ENCODE data around the gene C1R. TPM values are rescaled to one million over a fixed set of nuclear protein-coding genes. Genes with fewer than 3 reads are reported as not detected.

The C1R gene
- total RNA-seq, 1 experiment from 2014 or later = 11.5 TPM

DNA sequence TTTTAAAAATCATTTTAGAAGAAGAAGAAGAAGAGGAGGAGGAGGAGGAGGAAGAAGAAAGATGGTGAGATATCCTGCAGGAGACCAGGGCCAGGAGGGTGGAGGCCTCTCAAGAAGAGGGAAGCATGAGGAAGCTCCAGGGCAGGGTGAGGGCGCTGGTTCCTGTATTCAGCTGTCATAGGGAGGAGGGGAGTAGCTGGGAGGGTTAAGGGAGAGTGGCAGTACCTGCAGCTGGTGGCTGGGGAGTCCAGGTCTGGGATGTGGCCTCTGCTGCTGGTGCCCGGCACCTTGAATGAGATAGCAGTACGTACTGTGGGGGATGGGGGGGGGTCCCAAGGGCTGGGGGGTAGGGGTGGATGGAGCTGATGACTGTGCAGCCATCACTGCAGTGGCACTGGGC, 26.6 kb upstream of the C1R start:
- Histone ChIP-seq H4K5ac (ENCODE audit: insufficient read length, low read depth, low read length) (no peak overlapping the region), H2BK12ac (ENCODE audit: insufficient read length, low read depth, low read length) (no peak overlapping the region), H3K23me2 (ENCODE audit: insufficient read length, low read depth, low read length, poor library complexity, severe bottlenecking) (no peaks in the 10 kb centered on the region), H3T11ph (ENCODE audit: low read length) (no peak overlapping the region), H4K20me1 (ENCODE audit: control insufficient read depth, insufficient read depth, insufficient read length) (no peaks in the 10 kb centered on the region), H3K4me1 (ENCODE audit: insufficient read depth, low read length) (no peaks in the 10 kb centered on the region), H3K4me2 (ENCODE audit: insufficient read depth, insufficient read length, low read length) (no peak overlapping the region), H3K14ac (ENCODE audit: insufficient read depth, low read length) (no peak overlapping the region), H3K9me3 (ENCODE audit: control insufficient read depth, low read depth, low read length) (no peaks in the 10 kb centered on the region), H2AK5ac (ENCODE audit: insufficient read length, low read length) (no peak overlapping the region), H3K9ac (ENCODE audit: extremely low read depth, insufficient read length, low read length) (no peak overlapping the region), H2BK120ac (ENCODE audit: low read depth, low read length, poor library complexity, severe bottlenecking) (no peak overlapping the region), H2BK15ac (ENCODE audit: low read depth, low read length) (no peak overlapping the region), H4K8ac (replicated peaks; ENCODE audit: insufficient read length, low read depth, low read length) (no peak overlapping the region), H2BK5ac (ENCODE audit: insufficient read length, low read length) (no peak overlapping the region), H3K27me3 (ENCODE audit: insufficient read depth, low read length) (no peaks in the 10 kb centered on the region), H3K79me1 (ENCODE audit: insufficient read depth, low read depth, low read length, poor library complexity, severe bottlenecking) (no peaks in the 10 kb centered on the region), H3K27ac (ENCODE audit: insufficient read length, low read depth, low read length) (no peak overlapping the region), H3K79me2 (ENCODE audit: insufficient read depth, low read length) (no peaks in the 10 kb centered on the region), H3K56ac (ENCODE audit: insufficient read length, low read depth, low read length) (no peak overlapping the region), H3K18ac (ENCODE audit: insufficient read length, low read depth, low read length) (no peak overlapping the region), H3K23ac (ENCODE audit: insufficient read length, low read depth, low read length) (no peak overlapping the region), H2BK20ac (ENCODE audit: low read depth, low read length, poor library complexity, severe bottlenecking) (no peak overlapping the region), H4K91ac (ENCODE audit: insufficient read length, low read depth, low read length) (no peak overlapping the region), H3K4ac (ENCODE audit: low read depth, low read length) (no peak overlapping the region), H2AFZ (ENCODE audit: low read length) (no peak overlapping the region)
- TF ChIP-seq, protein P1, sequence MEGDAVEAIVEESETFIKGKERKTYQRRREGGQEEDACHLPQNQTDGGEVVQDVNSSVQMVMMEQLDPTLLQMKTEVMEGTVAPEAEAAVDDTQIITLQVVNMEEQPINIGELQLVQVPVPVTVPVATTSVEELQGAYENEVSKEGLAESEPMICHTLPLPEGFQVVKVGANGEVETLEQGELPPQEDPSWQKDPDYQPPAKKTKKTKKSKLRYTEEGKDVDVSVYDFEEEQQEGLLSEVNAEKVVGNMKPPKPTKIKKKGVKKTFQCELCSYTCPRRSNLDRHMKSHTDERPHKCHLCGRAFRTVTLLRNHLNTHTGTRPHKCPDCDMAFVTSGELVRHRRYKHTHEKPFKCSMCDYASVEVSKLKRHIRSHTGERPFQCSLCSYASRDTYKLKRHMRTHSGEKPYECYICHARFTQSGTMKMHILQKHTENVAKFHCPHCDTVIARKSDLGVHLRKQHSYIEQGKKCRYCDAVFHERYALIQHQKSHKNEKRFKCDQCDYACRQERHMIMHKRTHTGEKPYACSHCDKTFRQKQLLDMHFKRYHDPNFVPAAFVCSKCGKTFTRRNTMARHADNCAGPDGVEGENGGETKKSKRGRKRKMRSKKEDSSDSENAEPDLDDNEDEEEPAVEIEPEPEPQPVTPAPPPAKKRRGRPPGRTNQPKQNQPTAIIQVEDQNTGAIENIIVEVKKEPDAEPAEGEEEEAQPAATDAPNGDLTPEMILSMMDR (conservative IDR thresholded peaks at IDR 0.05) = no peak
- DNase-seq = no peak
- H3K27me3 Mint-ChIP-seq (ENCODE audit: low read depth) = peaks cover 8% of the 10 kb centered on the region
- no peaks in the 10 kb centered on the region for H3K9me3 Mint-ChIP-seq
- peaks cover 3% of the 10 kb centered on the region in 2 experiments; a peak in 3 of 4 replicates for H3K4me1 Mint-ChIP-seq
- H3K4me3 Mint-ChIP-seq = no peak overlapping the region
- H3K36me3 Mint-ChIP-seq (ENCODE audit: insufficient read depth in 1 of 3, low read depth in 3 of 3) = no peaks in the 10 kb centered on the region; a peak in 1 of 7 replicates
- H3K27ac Mint-ChIP-seq = no peak overlapping the region
- WGBS (ENCODE audit: extremely low coverage, insufficient read length, low lambda C conversion rate) = no CpG with 5 or more reads among the region's 3 CpGs

All from H9 (cell line).